Ovary (tissue), 3 donors: ENCODE measurements around the gene ATP2A2.

Experiments used
- POLR2A ChIP-seq: fragments of 450-650 bp; IDR thresholded peaks from one replicate; pipeline ENCODE4 v1.6.1; 2017; ENCODE audit warnings: antibody characterized with exemption, mild to moderate bottlenecking, moderate library complexity
- TF ChIP-seq, protein P1 (sequence below), 3 donors: fragments of 450-650 bp in 2 of 3; fragments of 200-600 bp in 1 of 3; IDR thresholded peaks; one replicate each; pipeline versions ENCODE4 v1.5.1 to v1.8.0; 2016 to 2022; ENCODE audit warnings: antibody characterized with exemption in 3 of 3, mild to moderate bottlenecking in 1 of 3
- donor health status: DM: no; HTN: no; CAD: no.

DNA sequence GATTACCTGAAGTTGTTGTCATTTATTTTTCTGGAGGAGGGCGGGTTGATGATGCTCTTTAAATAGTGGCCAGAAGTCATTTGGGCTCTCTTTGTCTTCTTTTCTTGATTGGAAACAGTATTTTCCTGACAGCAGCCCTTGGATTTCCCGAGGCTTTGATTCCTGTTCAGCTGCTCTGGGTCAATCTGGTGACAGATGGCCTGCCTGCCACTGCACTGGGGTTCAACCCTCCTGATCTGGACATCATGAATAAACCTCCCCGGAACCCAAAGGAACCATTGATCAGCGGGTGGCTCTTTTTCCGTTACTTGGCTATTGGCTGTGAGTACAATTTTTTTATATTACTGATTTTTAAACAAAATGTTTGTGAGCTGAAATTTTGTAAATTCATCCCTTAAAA, 62.1 kb downstream of the ATP2A2 start:
- TF ChIP-seq, protein P1, sequence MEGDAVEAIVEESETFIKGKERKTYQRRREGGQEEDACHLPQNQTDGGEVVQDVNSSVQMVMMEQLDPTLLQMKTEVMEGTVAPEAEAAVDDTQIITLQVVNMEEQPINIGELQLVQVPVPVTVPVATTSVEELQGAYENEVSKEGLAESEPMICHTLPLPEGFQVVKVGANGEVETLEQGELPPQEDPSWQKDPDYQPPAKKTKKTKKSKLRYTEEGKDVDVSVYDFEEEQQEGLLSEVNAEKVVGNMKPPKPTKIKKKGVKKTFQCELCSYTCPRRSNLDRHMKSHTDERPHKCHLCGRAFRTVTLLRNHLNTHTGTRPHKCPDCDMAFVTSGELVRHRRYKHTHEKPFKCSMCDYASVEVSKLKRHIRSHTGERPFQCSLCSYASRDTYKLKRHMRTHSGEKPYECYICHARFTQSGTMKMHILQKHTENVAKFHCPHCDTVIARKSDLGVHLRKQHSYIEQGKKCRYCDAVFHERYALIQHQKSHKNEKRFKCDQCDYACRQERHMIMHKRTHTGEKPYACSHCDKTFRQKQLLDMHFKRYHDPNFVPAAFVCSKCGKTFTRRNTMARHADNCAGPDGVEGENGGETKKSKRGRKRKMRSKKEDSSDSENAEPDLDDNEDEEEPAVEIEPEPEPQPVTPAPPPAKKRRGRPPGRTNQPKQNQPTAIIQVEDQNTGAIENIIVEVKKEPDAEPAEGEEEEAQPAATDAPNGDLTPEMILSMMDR (IDR thresholded peaks at IDR 0.05), result no peak
- TF ChIP-seq POLR2A, result no peak
